HepG2 (cell line): Measurements from ENCODE around the gene C1orf198. TPM values are rescaled to one million over a fixed set of nuclear protein-coding genes. Genes with fewer than 3 reads are reported as not detected.

ENCODE experiments used
- ATAC-seq: fragments of 200-7000 bp; cut with Tn5 transposase; 3 replicates; pipeline ENCODE4 v1.9.1; 2020; ENCODE audit warnings: mild to moderate bottlenecking, moderate library complexity
- BruUV-seq: library from RNA; stranded (reverse); fragments of 400-500 nt; replicated peaks from 2 replicates; lab custom pipeline; 2021; lab: Mats Ljungman, UMichigan
- CTCF ChIA-PET: fragments of 300-600 bp; formaldehyde crosslinking; extraction: SDS; loops from one replicate; lab custom pipeline; 2021; ENCODE audit warnings: low total read pairs, inconsistent platforms, low intra/inter-chr PET ratio; lab: Yijun Ruan, JAX
- POLR2A ChIA-PET: fragments of 350-600 bp; sonication (Branson Sonifier 250); formaldehyde crosslinking; loops from one replicate; lab custom pipeline; 2020; ENCODE audit warnings: antibody characterized with exemption, inconsistent platforms; lab: Yijun Ruan, JAX
- DNase-seq: peaks from one replicate; pipeline ENCODE4 v3.0.0-alpha.2; 2015; ENCODE audit warnings: low spot score
- FAIRE-seq: peaks from 3 replicates; lab custom pipeline; 2011; peaks lifted over from hg19 to GRCh38; lab: Jason Lieb, UNC
- H2AFZ ChIP-seq: one replicate; pipeline ENCODE4 v1.6.1; 2011; ENCODE audit warnings: low read length, inconsistent platforms
- H3K27ac ChIP-seq: fragments of 300-600 bp; 3 replicates; pipeline ENCODE4 v1.8.0; 2011; ENCODE audit warnings: mixed run types, mild to moderate bottlenecking, mixed read lengths, low read length, inconsistent platforms; ENCODE audit not compliant: insufficient read depth; ENCODE audit errors: extremely low read length
- H3K27me3 ChIP-seq, 2 experiments: fragments of 200-600 bp in 1 of 2; 2 replicates in 1 of 2; 3 replicates in 1 of 2; pipeline versions ENCODE4 v1.6.0 to v1.8.0; 2011; ENCODE audit warnings: low read length in 2 of 2, mild to moderate bottlenecking in 2 of 2, moderate library complexity in 2 of 2, inconsistent platforms in 1 of 2; ENCODE audit not compliant: insufficient read depth in 2 of 2, control insufficient read depth in 1 of 2
- H3K36me3 ChIP-seq, 2 experiments: fragments of 200-600 bp in 1 of 2; replicated peaks in 1 of 2; 2 replicates in 1 of 2; 3 replicates in 1 of 2; pipeline versions ENCODE4 v1.5.1 to v1.8.0; 2011; ENCODE audit warnings: low read length in 2 of 2, inconsistent platforms in 1 of 2; ENCODE audit not compliant: insufficient read depth in 2 of 2, control insufficient read depth in 1 of 2
- H3K4me1 ChIP-seq: 2 replicates; pipeline ENCODE4 v1.5.1; 2012; ENCODE audit warnings: low read length, inconsistent platforms; ENCODE audit not compliant: insufficient read depth
- H3K4me2 ChIP-seq: 2 replicates; pipeline ENCODE4 v1.6.0; 2011; ENCODE audit warnings: low read depth, low read length, inconsistent platforms
- H3K4me3 ChIP-seq, 3 experiments: fragments of 200-600 bp in 1 of 3; sonication (generic), shearing (Covaris generic) in 1 of 3; replicated peaks in 1 of 3; 2 replicates each; pipeline ENCODE4 v1.5.1; 2011 to 2016; ENCODE audit warnings: low read length in 3 of 3, inconsistent platforms in 2 of 3, low read depth in 2 of 3, mild to moderate bottlenecking in 2 of 3, control low read depth in 1 of 3, mixed read lengths in 1 of 3; ENCODE audit not compliant: insufficient read depth in 1 of 3
- H3K79me2 ChIP-seq: one replicate; pipeline ENCODE4 v1.6.1; 2011; ENCODE audit warnings: low read length, inconsistent platforms; ENCODE audit not compliant: insufficient read depth
- H3K9ac ChIP-seq: 2 replicates; pipeline ENCODE4 v1.6.0; 2011; ENCODE audit warnings: mild to moderate bottlenecking, low read depth, low read length, inconsistent platforms; ENCODE audit not compliant: insufficient read depth
- H3K9me3 ChIP-seq: 2 replicates; pipeline ENCODE4 v1.5.1; 2012; ENCODE audit warnings: mild to moderate bottlenecking, low read length
- H4K20me1 ChIP-seq: 2 replicates; pipeline ENCODE4 v1.6.0; 2011; ENCODE audit warnings: inconsistent platforms, mild to moderate bottlenecking, low read length, moderate library complexity; ENCODE audit not compliant: insufficient read depth
- CEBPB ChIP-seq: IDR thresholded peaks from 2 replicates; pipeline ENCODE4 v1.6.1; 2011; ENCODE audit warnings: low read depth, low read length, improper control_type of control experiment, borderline replicate concordance
- HNF4G ChIP-seq, 2 experiments: sonication (generic) in 1 of 2; formaldehyde crosslinking in 1 of 2; IDR thresholded peaks; 2 replicates each; pipeline versions ENCODE4 v1.4.0 to v1.6.1; 2011 to 2020; ENCODE audit warnings: borderline replicate concordance in 2 of 2, low read depth in 2 of 2, mild to moderate bottlenecking in 2 of 2, low read length in 1 of 2, missing genetic modification reagents in 1 of 2, moderate library complexity in 1 of 2
- HNRNPK ChIP-seq: fragments of 200-400 bp; formaldehyde crosslinking; IDR thresholded peaks from 2 replicates; pipeline ENCODE4 v1.6.1; 2018; ENCODE audit warnings: low read length, low read depth, moderate library complexity, mild to moderate bottlenecking; ENCODE audit not compliant: poor library complexity, severe bottlenecking
- KLF13 ChIP-seq: sonication (generic); formaldehyde crosslinking; IDR thresholded peaks from 2 replicates; pipeline ENCODE4 v1.4.0; 2020; ENCODE audit warnings: mild to moderate bottlenecking, missing genetic modification reagents
- MTF1 ChIP-seq: sonication (generic); formaldehyde crosslinking; IDR thresholded peaks from 2 replicates; pipeline ENCODE4 v1.5.0; 2020; ENCODE audit warnings: missing genetic modification reagents
- PRDM10 ChIP-seq: sonication (generic); formaldehyde crosslinking; IDR thresholded peaks from 2 replicates; pipeline ENCODE4 v1.4.0; 2020; ENCODE audit warnings: low read depth, missing genetic modification reagents
- ZFP36L1 ChIP-seq: sonication (generic); formaldehyde crosslinking; IDR thresholded peaks from 2 replicates; pipeline ENCODE4 v1.8.0; 2022; ENCODE audit warnings: mild to moderate bottlenecking, missing genetic modification reagents, moderate library complexity
- ZNF616 ChIP-seq: sonication (generic); formaldehyde crosslinking; IDR thresholded peaks from 2 replicates; pipeline ENCODE4 v1.5.0; 2020; ENCODE audit warnings: low read depth, mild to moderate bottlenecking, missing genetic modification reagents
- ZSCAN31 ChIP-seq: sonication (generic); formaldehyde crosslinking; IDR thresholded peaks from 2 replicates; pipeline ENCODE4 v1.5.0; 2020; ENCODE audit warnings: low read depth, mild to moderate bottlenecking, missing genetic modification reagents
- WGBS: methylation state at CpG from one replicate; pipeline ENCODE4 v1.1.6; 2017; ENCODE audit warnings: low lambda C conversion rate; 5-methylcytosine and 5-hydroxymethylcytosine counted together
- in situ Hi-C: cut with HindIII; loops from 2 replicates; pipeline ENCODE4 v1.10.0; 2017; ENCODE audit warnings: low pct_unique_long_range_greater_than_20kb; ENCODE audit not compliant: extremely low pct_ligation_motif_present
- intact Hi-C: fragments of 100-400 bp; cut with micrococcal nuclease; formaldehyde crosslinking; loops from one replicate; pipeline ENCODE4 v1.10.0; 2022; ENCODE audit not compliant: unreplicated experiment
- polyA plus RNA-seq, 8 experiments: library from polyadenylated mRNA; depleted of rRNA in 3 of 8; stranded (reverse) in 7 of 8; unstranded in 1 of 8; fragments of >200 nt; fragmentation: Illumina TruSeq in 4 of 8; extraction: Trizol in 4 of 8; gene quantifications; 2 replicates each; pipeline versions ENCODE4 v1.2.1 to v1.2.3, GENCODE V29; 2011 to 2016; ENCODE audit warnings: low read depth in 4 of 8, missing spikeins in 1 of 8, mixed read lengths in 1 of 8; ENCODE audit not compliant: insufficient read depth in 1 of 8
- total RNA-seq, 5 experiments: library from RNA; depleted of rRNA; stranded (reverse); fragments of >200 nt; fragmentation: Illumina TruSeq; extraction: Trizol; gene quantifications; 2 replicates each; pipeline ENCODE4 v1.2.3, GENCODE V29; 2016; ENCODE audit warnings: low read depth in 1 of 5
- TF ChIP-seq, protein P1 (sequence below): sonication (generic); formaldehyde crosslinking; IDR thresholded peaks from 2 replicates; pipeline ENCODE4 v1.9.0; 2021; ENCODE audit warnings: missing genetic modification reagents, borderline replicate concordance
- TF ChIP-seq, protein P2 (sequence below): sonication (generic); formaldehyde crosslinking; IDR thresholded peaks from 2 replicates; pipeline ENCODE4 v1.4.0; 2020; ENCODE audit warnings: low read depth, mild to moderate bottlenecking, missing genetic modification reagents

C1orf198 gene
- total and polyA plus RNA-seq, 2 of the 13 experiments (the other 11 are each of a cell fraction or from before 2014, with no cell fraction given) = 12.7 to 13.4 TPM

DNA sequence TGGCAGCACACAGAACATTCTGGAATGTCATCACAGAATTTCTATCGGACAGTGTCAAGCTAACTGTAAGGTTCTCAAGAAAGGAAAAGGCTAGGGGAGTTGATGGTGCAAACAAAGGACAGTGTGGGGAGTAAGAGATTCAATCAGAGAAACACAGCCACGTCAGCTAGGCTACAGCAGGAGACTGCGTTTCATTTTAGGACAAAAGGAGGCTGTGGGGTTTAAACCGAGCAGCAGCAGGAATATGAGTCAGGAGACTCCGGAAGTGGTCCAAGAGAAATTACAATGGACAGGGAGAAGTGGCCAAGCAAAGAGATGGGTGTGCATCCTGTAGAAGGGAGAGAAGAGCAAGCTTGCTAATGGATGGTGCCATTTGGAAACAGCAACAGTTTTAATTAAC lies 37.4 kb upstream of the C1orf198 start:
- no peak overlapping the region for H2AFZ ChIP-seq
- ATAC-seq (no peak), FAIRE-seq (no peak), DNase-seq (no peak)
- ChIA-PET CTCF (no interaction called here), POLR2A (interaction anchor here (1.5 kb wide), 1 partner anchor 37 kb away, joined by 3 read pairs; the partner anchor contains the start of gene C1orf198)
- H3K79me2 ChIP-seq = no peaks in the 10 kb centered on the region
- H3K9ac ChIP-seq = no peak overlapping the region
- no peaks in the 10 kb centered on the region for H3K9me3 ChIP-seq
- no peak for TF ChIP-seq ZSCAN31 (CRISPR knock-in tag)
- no peak for TF ChIP-seq ZFP36L1 (CRISPR knock-in tag)
- intact Hi-C loops = no loop called here
- 97% methylated on average over 5 of the region's 5 CpGs for WGBS
- no peaks in the 10 kb centered on the region for H4K20me1 ChIP-seq
- in situ Hi-C loops = no loop called here
- no peak overlapping the region for H3K4me2 ChIP-seq
- H3K4me1 ChIP-seq = peaks cover 5% of the 10 kb centered on the region; the same call in 1 of the 2 replicates
- peaks cover 2 to 10% of the 10 kb centered on the region in 2 experiments; a peak in 2 of 5 replicates for H3K36me3 ChIP-seq
- H3K27ac ChIP-seq = no peak overlapping the region
- no peak overlapping the region for H3K4me3 ChIP-seq
- no TSS peak for BruUV-seq
- no peaks in the 10 kb centered on the region; a peak in 1 of 5 replicates for H3K27me3 ChIP-seq

GRCh38 chr1:230902349-230902923 lies 34.1 kb upstream of the C1orf198 start:
- Histone ChIP-seq H4K20me1 (no peaks in the 10 kb centered on the region), H3K27ac (no peak overlapping the region), H3K27me3 (no peaks in the 10 kb centered on the region; a peak in 1 of 5 replicates), H3K4me2 (no peak overlapping the region), H3K79me2 (no peaks in the 10 kb centered on the region), H3K9me3 (no peaks in the 10 kb centered on the region), H2AFZ (no peak overlapping the region), H3K36me3 (no peaks in the 10 kb centered on the region), H3K4me3 (no peak overlapping the region), H3K9ac (no peak overlapping the region), H3K4me1 (peaks cover 5% of the 10 kb centered on the region; the same call in 1 of the 2 replicates)
- 98% methylated on average over 22 of the region's 22 CpGs for WGBS
- ChIA-PET CTCF (no interaction called here), POLR2A (interaction anchor here (0.6 kb wide), 1 partner anchor 517 kb away, joined by 4 read pairs; no protein-coding TSS in a partner anchor)
- intact Hi-C loops (no loop called here), in situ Hi-C loops (no loop called here)
- no peak for ATAC-seq
- peak; percentile 12 for FAIRE-seq
- BruUV-seq = no TSS peak
- DNase-seq = no peak
- TF ChIP-seq, protein P1, sequence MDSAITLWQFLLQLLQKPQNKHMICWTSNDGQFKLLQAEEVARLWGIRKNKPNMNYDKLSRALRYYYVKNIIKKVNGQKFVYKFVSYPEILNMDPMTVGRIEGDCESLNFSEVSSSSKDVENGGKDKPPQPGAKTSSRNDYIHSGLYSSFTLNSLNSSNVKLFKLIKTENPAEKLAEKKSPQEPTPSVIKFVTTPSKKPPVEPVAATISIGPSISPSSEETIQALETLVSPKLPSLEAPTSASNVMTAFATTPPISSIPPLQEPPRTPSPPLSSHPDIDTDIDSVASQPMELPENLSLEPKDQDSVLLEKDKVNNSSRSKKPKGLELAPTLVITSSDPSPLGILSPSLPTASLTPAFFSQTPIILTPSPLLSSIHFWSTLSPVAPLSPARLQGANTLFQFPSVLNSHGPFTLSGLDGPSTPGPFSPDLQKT (CRISPR knock-in tag) = no peak
- TF ChIP-seq MTF1 (CRISPR knock-in tag) (no peak), ZNF616 (CRISPR knock-in tag) (no peak), HNF4G (IDR thresholded peaks at IDR 0.05; ENCODE audit: borderline replicate concordance, low read depth, low read length) (no peak), HNF4G (CRISPR knock-in tag; IDR thresholded peaks at IDR 0.05; ENCODE audit: borderline replicate concordance, low read depth) (no peak), HNRNPK (no peak), KLF13 (CRISPR knock-in tag) (no peak), PRDM10 (CRISPR knock-in tag) (no peak), CEBPB (no peak)
- TF ChIP-seq, protein P2, sequence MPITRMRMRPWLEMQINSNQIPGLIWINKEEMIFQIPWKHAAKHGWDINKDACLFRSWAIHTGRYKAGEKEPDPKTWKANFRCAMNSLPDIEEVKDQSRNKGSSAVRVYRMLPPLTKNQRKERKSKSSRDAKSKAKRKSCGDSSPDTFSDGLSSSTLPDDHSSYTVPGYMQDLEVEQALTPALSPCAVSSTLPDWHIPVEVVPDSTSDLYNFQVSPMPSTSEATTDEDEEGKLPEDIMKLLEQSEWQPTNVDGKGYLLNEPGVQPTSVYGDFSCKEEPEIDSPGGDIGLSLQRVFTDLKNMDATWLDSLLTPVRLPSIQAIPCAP (CRISPR knock-in tag) = no peak
